Panc1 (cell line): Measurements from ENCODE around the gene CFAP20DC.

Experiments used
- CTCF ChIP-seq: fragments of 450-650 bp; IDR thresholded peaks from 2 replicates; pipeline ENCODE4 v1.5.1; 2017; ENCODE audit warnings: mild to moderate bottlenecking
- POLR2AphosphoS5 ChIP-seq: IDR thresholded peaks from 2 replicates; pipeline ENCODE4 v1.6.1; 2012; ENCODE audit warnings: mild to moderate bottlenecking, low read depth, low read length, moderate library complexity
- REST ChIP-seq, 2 experiments: IDR thresholded peaks; 2 replicates each; pipeline ENCODE4 v1.6.1; 2011 to 2012; ENCODE audit warnings: low read depth in 2 of 2, control low read depth in 1 of 2, low read length in 1 of 2, mild to moderate bottlenecking in 1 of 2, moderate library complexity in 1 of 2; ENCODE audit not compliant: insufficient read depth in 1 of 2

- TF ChIP-seq CTCF (no peak), POLR2AphosphoS5 (no peak), REST (IDR thresholded peaks at IDR 0.05; ENCODE audit: insufficient read depth in 1 of 2, low read depth in 2 of 2, low read length in 1 of 2) (no peak)
Observed at GRCh38 chr3:58848826-58849225, 201.0 kb downstream of the CFAP20DC start.
